K562 (cell line): ENCODE results near the gene KLHL30. TPM values are rescaled to one million over a fixed set of nuclear protein-coding genes. Genes with fewer than 3 reads are reported as not detected.

ENCODE experiments used
- CTCFL ChIP-seq: IDR thresholded peaks from 2 replicates; pipeline ENCODE4 v1.6.1; 2011; ENCODE audit warnings: borderline replicate concordance, low read depth, mild to moderate bottlenecking, moderate library complexity, low read length; ENCODE audit not compliant: insufficient read depth, poor library complexity, severe bottlenecking
- CXXC5 ChIP-seq: fragments of 250-450 bp; sonication (Bioruptor Pico); IDR thresholded peaks from 2 replicates; pipeline ENCODE4 v1.8.0; 2022; ENCODE audit warnings: inconsistent platforms, mild to moderate bottlenecking, moderate library complexity
- KLF16 ChIP-seq: IDR thresholded peaks from 2 replicates; pipeline ENCODE4 v1.6.1; 2016; ENCODE audit warnings: antibody characterized with exemption
- REST ChIP-seq, 2 experiments: fragments of 450-650 bp; formaldehyde crosslinking in 1 of 2; IDR thresholded peaks; 2 replicates each; pipeline versions ENCODE4 v1.4.0 to v1.6.1; 2014 to 2020; ENCODE audit warnings: mild to moderate bottlenecking in 2 of 2, borderline replicate concordance in 1 of 2, low read depth in 1 of 2
- TCF7 ChIP-seq: sonication (generic); IDR thresholded peaks from 2 replicates; pipeline ENCODE4 v1.6.1; 2016; ENCODE audit warnings: antibody characterized with exemption, borderline replicate concordance
- ZNF444 ChIP-seq: fragments of 250-450 bp; sonication (Bioruptor Pico); IDR thresholded peaks from 2 replicates; pipeline ENCODE4 v1.4.0; 2020; ENCODE audit warnings: mild to moderate bottlenecking, moderate library complexity
- polyA plus RNA-seq, 8 experiments: library from polyadenylated mRNA; depleted of rRNA in 4 of 8; stranded (reverse) in 5 of 8; unstranded in 3 of 8; fragments of >200 nt; fragmentation: Nextera tagmentation in 2 of 8; fragmentation: Illumina TruSeq in 1 of 8; extraction: Ambion mirVana in 2 of 8; extraction: Trizol in 1 of 8; gene quantifications; 2 replicates each; pipeline versions ENCODE4 v1.2.1 to v1.2.3, GENCODE V29; 2011 to 2014; ENCODE audit warnings: inconsistent platforms in 1 of 8, missing spikeins in 1 of 8
- total RNA-seq, 7 experiments: library from RNA; depleted of rRNA in 6 of 7; stranded (reverse); fragments of >200 nt in 6 of 7; fragmentation: Illumina TruSeq in 2 of 7; extraction: Trizol in 2 of 7; gene quantifications; 2 replicates each; pipeline versions ENCODE4 v1.2.1 to v1.2.3, GENCODE V29; 2011 to 2021; ENCODE audit warnings: low replicate concordance in 1 of 7

Gene KLHL30
- total and polyA plus RNA-seq, 9 of the 15 experiments (the other 6 are each of a cell fraction or from before 2014, with no cell fraction given): 0.04 TPM; not detected in 8

- TF ChIP-seq REST (IDR thresholded peaks at IDR 0.05; ENCODE audit: borderline replicate concordance): peak; percentile 34; the same call in 1 of the 2 replicates
- TF ChIP-seq REST (CRISPR knock-in tag; IDR thresholded peaks at IDR 0.05; ENCODE audit: low read depth): no peak
- no peak for TF ChIP-seq ZNF444
- 0 out of 2 replicates have a peak, but pooled peaks have one; percentile 12 for TF ChIP-seq TCF7
- TF ChIP-seq CXXC5: peak; percentile 47
- peak; percentile 82 for TF ChIP-seq CTCFL
- 0 out of 2 replicates have a peak, but pooled peaks have one; percentile 17 for TF ChIP-seq KLF16
Measured at GRCh38 chr2:238139196-238140039, 950 bp downstream of the KLHL30 start (continued).
